Measurements from ENCODE around the gene NHS.
A peak's percentile ranks its signal among the peaks of the same experiment; 100 is the strongest.
"Not testable (repeated sequence)": the region's sequence is repeated elsewhere in the genome, so short reads cannot be mapped to it uniquely, and the experiment has no call there.

Gene NHS

DNA sequence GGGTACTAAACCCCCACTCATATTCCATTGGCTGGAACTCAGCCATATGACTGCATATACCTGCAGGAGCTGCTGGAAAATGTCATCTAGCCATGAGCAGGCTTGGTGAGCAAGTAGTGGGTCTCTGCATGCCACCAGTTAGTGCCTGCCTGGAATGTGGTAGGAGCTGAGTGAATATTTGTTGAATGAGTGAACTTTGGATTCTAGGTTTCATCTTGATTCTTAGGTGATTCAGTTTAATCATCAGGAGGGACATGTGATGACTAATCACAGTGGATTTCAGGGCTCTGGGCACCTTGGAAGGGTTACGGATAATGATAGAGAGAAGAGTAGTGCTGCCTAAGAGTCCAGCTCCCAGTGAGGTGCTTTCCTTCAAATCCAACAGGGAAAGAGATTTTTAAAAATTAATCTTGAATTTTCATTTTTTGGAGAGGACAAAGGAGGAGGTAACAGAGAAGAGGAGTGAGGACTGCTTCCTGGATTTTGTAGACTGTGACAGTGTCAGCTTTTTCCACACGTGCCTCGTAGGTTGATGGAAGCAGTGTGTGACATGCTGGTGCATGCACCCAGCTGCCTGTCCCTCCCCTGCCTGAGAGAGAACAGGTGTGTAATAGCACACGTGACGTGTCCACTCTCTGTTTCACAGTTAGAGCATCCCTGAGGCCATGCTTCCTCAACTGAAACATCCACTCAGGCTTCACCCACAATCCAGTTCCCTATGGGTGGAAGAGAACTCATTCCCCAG is 30.4 kb downstream of the NHS start:
- no peak for ATAC-seq

DNA sequence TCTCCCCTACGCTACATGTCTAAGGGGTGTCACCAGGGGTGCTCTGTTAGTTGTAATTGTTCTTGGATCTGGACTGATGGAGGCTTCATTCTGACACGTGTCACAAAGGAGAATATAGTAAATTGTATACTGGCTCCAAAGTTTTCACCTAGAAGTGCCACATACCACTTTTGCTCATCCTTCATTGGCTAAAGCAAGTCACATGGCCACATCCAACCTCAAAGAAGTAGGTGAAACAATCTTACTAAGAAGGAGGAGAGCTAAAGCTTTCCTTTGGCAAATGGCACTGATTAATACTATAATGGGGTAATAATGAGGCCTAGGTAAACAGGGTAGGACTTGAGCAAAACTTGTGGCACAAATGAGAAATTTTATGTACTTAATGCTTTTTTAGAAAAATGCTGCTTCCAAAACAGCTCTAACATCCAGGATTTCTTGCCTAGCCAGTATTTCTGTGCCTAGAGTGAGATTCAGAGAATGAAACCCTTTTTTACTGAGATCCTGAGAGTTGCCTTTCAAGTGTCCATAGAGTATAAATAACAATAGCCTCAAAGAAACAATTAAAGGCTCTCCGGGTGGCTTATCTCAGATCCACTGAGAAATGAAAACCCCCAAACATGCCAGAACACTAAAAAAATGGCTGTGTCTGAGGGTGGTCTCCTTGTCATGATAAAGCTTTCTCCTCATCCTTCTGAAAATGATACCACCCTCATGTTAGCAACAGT is 34.7 kb downstream of the NHS start:
- ATAC-seq = no peak

DNA sequence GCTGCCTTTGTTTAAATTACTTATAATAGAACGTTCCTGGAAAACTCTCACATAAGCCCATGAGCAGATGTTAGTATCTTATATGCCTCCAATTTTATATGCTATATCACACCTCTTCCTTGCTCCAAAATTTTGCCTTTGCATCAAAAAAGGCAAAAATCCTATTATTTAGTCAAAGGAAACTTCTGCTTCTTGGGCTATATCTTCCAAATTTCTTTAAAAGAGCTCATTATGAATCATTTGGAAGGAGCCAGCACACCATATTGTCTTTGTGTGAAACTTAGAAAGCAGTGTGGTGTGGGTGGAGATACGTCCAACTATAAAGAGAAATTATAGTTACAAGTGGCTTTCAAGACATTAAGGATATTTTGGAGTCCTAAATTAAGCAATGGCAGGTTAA is 35.7 kb downstream of the NHS start:
- no peak for ATAC-seq

DNA sequence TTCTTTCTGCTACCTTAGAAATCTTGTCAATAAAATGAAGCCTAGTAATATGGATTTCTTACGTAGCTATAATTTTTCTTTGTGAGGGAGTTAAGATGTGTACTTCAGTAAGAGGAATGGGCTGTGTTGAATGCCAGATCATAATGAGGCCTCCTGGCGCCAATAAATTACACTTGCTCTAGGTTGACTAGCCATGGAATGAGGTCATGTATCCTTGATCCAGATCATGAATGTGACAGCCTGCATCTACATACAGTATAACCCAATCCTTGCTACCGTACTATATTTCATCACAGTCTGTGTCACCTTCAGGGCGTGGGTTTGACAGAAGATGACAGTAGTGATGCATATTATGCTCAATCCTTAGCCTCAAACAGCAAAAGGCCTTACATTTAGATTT is 36.2 kb downstream of the NHS start:
- ATAC-seq = no peak

DNA sequence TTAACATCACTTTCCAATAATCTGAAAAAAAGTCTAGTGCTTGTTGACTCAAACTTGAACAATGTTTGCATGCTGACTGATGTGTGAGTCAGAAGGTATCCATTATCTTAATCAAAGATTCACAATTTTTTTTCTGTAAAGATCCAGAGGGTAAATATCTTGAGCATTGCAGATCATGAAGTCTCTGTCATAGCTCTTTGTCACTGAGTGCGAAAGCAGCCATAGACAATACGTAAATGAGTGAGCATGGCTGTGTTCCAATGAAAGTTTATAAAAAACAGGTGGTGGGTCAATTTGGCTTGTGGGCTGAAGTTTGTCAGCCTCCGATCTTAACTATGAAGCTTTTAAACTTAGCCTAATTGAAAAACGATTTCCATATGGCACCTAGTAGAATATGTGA is 37.7 kb downstream of the NHS start:
- ATAC-seq = no peak

DNA sequence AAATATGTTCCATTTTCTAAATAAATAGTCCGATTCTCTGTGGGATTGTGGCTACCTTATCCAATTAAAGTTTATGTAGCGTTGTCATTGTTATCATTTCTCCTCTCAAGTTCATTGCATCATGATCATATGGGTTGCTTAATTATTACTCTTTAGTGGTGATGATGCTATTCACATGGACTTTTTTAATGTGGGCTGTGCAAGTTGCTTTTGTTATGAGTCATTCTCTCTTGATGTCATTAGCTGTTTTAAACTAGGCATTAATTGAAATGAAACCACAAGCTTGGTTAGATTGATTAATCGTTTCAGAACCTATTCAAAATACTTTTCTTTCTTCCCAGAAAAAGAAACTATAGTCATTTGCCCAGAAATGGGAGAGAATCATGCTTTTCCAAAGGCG is 38.2 kb downstream of the NHS start:
- ATAC-seq = peak in 1 of 2 donors; percentile 43

DNA sequence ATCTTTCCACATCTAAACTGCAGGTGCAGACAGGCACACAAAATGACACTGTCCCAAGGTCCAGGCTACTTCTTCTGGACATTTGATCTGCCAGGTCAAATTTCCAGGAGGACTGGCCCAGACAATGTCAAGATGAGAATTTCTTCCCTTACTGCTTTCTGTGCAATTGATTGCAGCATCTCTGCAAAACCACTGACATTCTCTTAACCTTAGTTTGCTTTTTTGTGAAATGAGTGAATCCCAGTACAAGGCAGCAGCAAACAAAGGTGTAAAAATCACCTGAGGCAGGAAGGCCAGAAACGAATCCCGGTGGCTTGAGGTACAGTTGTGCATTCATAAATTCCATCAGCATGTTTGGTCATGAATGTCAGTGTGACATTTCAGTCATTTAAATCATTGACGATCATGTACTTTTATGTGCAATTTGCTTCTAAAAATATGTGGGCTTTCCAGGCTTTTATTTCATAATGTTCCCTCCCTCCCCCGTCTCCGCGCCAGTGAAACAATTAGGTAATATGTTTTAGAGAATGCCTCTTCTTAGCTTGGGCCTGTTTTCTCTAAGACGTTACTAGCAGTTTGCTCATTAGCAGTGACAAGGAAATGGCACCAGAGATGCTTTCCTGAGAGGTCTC is 39.1 kb downstream of the NHS start:
- ATAC-seq = no peak

DNA sequence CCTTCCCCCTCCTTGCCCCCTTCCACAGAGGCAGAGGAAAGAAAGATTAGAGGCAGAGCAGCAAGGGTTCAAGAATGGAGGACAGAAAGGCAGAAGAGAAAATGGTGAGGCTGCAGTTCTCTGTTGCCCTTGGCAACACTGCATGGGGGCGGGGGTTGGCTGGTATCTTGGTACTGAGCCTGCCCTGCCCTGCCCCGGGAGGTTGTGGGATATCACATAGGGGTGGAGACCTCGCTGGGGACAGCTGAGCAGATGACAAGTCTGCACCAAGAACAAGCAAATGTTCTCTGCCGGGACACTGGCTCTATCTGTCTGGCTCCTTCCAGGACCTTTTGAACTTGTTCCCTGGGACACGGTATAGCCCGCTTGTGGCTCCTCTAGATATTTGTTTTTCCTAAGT is 39.8 kb downstream of the NHS start:
- no peak for ATAC-seq

DNA sequence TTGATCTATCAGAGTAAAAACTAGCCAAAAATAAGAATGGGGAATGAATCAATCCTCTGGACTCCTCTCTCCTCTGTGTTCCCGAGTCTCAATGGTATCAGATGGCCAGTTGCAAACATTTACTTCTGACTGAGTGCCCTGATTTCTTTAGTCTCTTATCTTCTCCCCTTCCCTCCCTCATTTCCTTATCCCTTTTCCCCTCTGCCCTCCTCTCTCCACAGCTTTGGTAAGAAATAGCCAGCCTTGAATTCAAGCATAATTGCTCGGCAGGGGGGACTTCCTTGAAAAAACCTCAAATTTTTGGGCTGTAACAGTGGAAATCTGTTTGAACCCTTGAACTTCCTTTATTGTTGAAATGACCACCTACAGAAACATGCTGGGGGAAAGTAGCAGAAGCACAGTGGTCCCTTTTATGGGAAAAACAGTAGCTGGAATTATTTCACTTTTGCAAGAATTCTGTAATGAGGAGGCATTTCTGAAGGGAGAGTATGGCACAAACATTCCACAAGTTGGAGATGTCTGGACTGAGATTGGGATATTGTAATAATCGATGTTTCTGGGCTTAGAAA is 40.3 kb downstream of the NHS start:
- no peak for ATAC-seq

DNA sequence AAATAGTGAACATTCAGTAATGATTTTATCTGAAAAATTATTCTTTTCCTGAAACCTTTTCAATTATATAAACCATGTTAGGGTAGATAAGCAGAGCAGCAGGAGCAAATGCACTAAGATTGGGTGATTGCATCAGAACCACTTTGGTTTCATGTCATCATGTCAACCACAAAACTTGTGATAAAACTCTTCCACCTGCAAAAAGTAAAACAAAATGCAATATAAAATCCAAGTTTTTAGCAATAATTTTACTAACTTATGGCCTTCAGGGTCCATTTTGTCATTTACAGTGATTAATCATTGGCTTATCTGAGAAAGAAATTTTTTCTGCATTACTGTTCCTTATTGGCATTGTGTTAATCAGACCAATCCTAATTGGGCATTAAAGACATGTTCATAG is 42.4 kb downstream of the NHS start:
- no peak for ATAC-seq

DNA sequence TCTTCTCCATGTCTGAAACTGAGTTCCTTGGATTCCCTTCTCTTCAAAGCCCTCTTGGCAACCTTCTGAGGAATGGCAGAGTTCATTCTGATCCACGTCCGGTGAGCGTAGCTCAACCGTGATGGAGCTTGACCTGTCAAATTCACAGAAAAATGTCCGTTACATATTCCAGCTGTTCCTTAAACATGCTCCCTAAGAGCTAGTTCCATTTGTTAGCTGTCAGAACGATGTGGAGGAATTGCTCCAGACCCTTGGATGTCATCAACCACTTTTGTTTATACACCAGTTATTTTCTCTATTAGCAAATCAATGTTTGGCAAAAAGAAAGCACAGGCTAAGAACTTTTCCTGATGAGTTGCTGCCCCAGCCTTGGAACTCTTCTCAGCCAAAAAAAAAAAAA is 50.1 kb downstream of the NHS start:
- ATAC-seq = no peak

DNA sequence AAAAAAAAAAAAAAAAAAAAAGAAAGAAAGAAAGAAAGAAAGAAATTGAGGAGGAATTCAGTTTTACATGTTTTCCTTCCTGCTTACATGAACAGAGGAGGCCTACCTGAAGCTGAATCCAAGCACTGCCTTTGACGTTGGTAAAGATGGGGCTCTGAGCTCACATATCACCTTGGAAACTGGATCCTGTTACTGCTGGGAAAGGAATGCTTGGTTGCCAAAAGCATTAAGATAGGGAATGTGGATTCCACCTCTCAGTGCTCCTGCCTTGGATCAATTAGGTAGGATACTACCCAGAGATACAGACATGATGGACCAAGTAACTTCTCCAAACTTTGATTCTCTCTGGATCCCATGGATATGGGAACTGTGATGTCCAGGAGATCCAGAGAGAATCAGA is 50.6 kb downstream of the NHS start:
- ATAC-seq = no peak

DNA sequence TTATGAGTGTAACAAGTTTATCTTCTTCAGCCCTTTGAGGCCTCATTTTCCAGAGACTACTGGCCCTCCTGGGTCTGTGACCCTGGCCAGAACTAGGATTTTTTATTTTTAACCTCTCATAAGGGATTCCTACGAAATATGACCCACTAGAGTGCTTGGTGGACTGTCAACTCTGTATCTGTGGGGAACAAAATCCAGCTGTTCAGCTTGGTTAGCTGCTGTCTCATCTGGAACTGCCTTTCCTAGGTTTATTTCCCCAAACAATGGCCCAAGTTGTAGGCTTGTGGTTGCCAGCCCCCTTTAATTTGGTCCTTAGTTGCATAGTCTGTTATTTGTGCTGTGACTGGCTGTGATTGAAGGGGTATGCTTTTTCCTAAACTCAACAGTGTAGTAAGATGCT is 56.2 kb downstream of the NHS start:
- ATAC-seq = no peak

DNA sequence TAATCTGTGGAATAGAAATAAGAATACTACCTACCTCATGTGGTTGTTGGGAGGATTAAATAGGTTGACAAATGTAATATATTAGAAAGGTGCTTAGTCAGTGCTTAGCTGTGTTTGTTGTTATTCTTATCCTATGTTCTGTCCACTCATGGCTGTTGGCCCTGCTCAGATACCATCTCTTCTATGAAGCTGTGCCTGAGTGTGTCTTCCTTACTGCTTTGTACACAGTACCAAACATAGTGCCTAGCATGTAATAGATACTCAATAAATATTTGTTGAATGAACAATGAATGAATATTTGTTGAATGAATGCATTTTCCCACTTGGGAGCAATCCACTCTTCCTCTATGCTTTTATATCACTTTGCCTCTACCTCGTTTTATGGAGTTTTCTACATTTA is 57.2 kb downstream of the NHS start:
- ATAC-seq = no peak

DNA sequence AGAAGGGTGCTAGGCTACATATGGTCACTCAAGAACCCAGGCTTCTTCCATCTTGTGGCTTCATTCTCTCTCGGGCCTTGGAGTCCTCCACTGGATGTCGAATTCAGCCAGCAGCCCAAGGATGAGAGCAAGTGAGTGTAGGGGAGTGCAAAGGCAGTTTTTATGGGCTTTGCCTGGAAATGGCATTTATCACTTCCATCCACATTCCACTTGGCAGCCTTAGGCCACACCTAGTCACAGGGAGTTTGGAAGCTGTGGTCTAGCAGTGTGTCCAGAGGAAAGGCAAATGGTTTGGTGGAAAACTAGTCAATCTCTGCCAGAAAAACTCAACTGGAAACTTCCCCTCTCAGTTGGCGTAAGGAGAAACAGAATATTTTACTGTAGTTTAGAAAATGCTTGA is 59.0 kb downstream of the NHS start:
- ATAC-seq = no peak

DNA sequence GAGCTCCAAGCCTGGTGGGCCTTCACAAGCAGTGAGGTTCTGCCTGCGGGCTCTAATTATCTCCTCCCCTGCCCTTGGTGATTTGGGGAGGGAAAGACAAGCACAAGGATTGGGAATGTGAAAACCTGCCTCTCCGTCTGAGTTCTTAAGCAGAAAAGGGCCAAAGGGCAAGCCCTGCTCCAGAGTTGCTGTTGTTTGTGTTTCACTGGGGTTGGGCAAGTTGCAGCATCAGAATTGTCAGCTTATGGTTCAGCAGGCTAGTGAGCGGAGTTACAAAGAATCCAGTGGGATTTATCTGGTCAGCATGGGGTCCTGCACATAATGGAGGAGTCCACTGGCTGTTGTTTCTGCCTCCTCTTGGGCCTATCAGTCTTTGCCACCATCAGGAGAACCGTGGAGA is 60.5 kb downstream of the NHS start:
- no peak for ATAC-seq

DNA sequence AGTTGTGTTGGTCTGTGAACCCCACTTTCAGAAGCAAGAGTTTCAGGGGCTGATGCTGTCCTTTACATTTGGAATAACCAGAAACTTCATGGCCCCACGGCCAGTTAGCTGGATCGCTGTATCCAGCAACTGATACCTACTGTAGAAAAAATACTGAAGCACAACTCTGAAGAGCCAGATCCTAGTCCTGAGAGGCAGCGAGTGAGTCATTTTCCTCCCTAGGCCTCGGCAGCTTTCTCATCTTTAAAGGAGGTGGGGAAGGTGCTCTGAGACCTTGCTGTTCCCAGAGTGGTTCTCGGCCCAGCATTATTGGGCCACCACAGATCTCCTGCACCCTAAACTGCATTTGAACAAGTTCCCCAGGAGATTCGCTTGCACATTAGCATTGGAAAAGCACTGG is 63.2 kb downstream of the NHS start:
- ATAC-seq = no peak

DNA sequence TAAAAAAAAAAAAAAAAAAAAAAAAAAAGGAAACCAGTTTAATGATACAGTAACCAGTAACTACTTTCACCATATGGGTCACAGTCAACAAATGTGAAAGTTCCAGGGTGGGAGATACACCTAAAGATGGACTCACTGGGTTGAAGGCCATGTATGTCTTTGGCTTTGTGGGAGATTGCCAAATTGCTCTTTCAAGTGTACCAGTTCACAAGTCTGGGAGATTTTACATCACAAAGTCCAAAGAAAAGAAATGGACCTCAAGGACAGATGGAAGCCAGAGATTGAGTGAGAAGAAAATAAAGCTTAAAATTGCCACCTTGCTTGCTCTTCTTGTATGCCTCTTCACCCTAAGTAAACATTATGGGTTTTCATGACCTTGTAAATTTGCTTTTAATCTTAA is 65.3 kb downstream of the NHS start:
- no peak for ATAC-seq

DNA sequence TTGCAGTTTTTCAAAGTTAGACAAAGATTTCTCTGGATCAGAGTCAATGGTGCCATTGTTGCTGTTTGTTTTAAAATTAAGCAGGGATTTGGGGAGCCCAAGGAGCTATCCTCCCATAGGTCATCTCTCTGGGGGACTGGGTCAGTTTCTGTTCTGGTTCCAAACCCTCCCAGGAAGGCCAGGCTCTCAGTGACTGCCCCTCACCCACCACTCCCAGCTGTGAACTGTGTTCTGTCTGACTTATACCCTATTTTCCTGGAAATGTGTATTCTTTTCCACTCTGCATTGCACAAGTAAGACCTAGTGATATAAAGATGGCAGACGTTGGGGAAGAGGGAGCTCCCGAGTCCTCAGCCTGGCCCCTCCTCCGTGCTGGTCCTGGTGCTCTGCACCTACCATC is 65.8 kb downstream of the NHS start:
- ATAC-seq = no peak

DNA sequence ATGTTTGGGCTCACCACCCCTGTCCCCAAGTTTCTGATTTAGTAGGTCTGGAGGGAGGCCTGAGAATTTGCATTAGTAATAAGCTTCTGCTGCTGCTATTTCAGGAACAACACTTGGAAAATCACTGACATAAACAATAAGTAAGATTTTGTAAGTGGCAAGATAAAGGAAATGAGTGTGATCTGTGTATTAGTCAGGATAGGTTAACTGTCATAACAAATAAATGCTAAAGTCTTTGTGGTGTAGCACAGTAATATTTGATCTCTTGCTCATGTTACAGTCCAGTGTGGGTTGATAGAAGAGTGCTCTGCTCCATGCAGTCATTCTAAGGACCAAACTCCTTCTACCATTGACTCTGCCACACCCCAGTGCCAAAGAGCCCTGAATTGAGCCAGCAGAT is 67.0 kb downstream of the NHS start:
- ATAC-seq = no peak

DNA sequence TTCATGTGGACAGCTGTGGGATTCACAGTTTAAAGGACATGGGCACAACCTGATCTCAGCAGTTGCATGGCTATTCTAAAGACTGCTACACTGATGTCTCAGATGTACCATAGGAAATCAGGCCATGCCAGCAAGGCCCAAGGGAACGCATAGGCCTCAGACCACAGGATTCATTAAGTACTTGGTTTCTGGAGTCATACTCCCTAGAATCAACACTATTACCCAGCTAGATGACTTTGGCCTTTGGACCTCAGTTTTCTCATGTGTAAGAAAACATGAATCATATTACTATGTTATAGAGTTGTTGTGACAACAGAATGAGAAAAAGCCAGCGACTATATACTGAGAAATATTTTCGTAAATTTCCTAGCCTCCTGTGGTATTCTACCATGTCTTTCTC is 67.9 kb downstream of the NHS start:
- no peak for ATAC-seq

DNA sequence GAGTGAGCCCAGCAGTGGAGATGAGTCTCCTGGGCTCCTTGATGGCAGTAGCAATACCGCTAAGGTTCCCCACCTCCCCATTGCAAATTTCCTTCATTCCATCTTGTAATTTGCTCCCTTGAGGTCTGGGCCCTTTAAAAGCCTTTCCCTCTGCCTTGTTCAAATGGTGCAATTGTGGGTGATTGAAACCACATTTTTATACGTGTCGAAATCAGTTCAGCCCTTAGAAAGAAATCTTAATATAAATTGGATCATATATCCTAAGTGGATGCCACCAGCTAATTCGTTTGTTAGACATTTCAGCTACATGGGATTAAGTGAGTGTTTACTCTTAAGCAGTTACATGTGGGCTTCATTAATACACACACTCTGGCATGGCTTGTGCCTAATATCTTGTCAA is 68.6 kb downstream of the NHS start:
- no peak for ATAC-seq

DNA sequence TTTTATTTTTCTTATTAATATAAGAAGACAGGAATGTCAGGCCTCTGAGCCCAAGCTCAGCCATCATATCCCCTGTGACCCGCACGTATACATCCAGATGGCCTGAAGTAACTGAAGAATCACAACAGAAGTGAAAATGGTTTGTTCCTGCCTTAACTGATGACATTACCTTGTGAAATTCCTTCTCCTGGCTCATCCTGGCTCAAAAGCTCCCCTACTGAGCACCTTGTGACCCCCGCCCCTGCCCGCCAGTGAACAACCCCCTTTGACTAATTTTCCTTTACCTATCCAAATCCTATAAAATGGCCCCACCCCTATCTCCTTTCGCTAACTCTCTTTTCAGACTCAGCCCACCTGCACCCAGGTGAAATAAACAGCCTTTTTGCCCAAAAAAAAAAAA is 71.3 kb downstream of the NHS start:
- ATAC-seq = not testable (repeated sequence)

DNA sequence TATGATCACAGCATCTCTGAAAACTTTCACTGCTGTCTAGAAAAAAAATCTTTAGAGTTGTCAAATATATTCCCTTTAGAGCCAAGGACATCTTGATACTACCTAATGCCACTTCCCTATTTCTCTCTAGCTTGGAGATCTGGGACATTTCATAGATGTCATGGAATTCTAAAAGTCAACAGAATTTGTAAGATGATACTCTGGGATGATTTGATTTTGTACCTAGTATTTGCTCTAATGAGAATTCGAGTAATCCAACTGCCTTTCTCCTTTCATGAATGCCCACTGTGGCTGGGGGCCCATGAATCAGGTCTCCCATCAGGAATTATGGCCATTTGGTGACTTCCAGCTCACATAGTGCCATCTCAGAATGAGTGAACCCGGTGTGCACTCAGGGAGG is 73.2 kb downstream of the NHS start:
- ATAC-seq = no peak
